Right forelimb (tissue), 1 donor: ENCODE results near the gene SLC25A38.

ENCODE experiments used
- DNase-seq: peaks from one replicate; pipeline ENCODE4 v3.0.0-alpha.2; 2018

Gene SLC25A38

DNA sequence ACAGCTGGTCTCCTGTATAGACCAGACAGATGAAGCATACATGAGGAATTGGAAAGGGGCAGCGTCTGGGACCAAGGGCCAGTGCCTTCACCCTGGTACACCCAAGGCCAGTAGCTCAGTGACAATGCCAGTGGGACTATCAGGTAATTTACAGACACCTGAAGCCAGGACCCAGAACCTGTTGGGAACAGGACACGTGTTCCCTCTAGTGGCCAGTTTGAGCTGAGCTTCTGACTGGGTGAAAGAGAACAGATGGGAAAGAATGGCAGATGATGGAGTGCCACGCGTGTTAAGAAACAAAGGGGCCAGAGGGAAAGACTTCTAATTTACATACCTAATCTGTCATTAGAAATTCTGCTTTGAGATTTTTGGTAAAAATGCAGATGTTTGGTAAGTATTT, 5.1 kb upstream of the SLC25A38 start:
- no peak for DNase-seq

DNA sequence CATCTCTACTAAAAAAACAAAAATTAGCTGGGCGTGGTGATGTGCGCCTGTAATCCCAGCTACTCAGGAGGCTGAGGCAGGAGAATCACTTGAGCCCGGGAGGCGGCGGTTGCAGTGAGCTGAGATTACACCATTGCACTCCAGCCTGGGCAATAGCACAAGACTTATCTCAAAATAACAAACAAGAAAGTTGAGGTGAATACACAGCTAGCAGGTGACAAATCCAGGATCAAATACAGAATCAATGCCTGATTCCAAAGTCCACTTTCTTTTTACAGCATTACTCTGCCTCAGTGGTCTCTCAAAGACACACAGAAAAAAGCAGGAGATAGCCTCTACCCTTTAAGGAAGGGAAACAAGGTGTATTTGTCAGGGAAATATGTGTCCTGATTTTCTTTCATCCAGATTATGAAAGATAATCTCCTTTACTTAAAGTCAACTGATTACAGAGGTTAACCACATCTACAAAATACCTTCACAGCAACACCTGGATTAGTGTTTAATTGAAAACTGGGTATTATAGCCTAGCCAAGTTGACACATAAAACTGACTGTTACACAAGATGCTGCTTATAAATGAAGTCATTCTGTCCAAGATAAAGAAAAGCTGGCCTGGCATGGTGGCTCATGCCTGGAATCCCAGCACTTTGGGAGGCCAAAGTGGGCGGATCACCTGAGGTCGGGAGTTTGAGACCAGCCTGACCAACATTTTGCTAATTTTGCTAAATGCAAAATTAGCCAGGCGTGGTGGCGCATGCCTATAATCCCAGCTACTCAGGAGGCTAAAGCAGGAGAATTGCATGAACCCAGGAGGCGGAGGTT, 4.0 kb upstream of the SLC25A38 start:
- DNase-seq, result no peak

DNA sequence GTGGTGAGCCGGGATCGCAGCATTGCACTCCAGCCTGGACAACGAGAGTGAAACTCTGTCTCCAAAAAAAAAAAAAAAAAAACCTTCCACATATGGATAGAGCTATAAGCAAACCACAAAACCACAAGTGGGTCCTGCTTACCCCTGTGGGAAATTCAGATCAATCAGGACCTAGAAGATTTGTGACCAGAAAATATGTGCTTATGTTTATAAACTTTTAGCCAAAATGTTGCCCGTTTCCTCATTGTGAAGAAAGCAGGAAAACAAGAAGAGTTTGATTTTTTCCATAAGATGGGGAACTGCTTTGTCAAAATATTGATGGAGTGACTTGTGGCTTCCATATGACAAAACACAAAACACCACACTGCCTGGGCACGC, 3.4 kb upstream of the SLC25A38 start:
- DNase-seq, result no peak

DNA sequence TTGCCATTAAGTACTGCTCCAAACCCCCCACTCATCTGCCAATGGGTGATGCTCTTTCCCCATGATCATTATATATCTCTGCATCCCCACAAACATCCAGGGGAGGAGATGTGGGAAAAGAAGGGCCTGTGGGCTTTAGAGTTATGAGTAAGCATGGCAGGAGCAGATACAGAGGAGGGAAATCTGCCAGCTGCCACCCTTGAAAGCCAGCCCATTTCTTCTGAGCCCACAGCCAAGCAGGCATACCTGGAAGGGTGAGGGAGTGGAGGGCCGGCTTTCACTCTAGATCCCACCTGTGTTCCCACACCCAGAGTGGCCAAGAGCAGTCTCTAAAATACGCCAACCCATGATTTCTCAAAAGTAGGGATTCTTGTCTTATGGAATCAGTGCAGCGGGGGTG, 1.7 kb upstream of the SLC25A38 start:
- no peak for DNase-seq

DNA sequence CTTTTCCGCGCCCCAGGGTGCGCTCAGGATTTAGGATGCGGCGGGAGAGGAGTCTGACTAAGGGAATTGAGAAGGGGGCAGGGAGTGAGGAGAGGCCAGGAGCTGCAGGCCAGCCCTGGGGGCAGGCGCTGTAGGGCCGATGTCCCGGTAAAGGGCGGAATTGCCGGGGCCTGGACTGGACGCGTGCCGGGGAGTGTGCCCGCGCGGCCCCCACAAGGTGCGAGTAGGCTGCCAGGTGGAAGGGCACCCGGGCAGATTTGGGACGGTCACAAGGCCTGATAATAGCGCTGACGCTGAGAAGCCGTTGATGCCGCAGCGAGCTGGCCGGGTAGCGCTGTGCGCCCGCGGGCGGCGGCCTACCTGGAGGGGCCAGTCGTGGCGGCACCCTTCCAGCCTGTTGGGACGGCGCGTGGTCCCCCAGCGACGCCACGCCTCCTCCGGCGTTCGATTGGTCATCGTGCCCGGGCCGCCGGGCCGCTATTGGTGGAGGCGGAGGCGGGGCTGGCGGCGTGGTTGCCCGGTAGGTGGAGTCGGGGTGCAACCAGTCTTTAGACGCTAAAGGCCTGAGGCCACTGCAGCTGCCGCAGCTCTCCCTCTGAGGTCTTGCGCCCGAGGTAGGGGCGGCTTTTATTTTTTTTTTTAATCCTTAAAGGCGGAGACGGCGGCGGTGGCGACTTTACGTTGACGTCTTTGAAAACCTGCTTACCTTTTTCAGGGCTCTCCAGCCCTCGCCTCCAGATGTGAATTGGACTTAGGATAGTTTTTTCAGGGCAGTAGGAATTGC, 903 bp downstream of the SLC25A38 start:
- peak; percentile 94 for DNase-seq

DNA sequence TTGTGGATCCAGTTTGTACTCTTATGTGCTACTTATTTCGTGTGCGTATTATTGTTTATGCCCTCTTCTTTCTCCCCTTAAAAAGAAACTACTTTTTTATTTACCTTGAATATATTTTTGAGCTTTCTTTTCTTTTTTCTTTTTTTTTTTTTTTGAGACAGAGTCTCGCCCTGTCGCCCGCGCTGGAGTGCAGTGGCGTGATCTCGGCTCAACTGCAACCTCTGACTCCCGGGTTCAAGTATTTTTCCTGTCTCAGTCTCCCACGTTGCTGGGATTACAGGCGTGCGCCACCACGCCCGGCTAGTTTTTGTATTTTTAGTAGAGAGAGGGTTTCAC, 1.5 kb downstream of the SLC25A38 start:
- DNase-seq, result no peak

DNA sequence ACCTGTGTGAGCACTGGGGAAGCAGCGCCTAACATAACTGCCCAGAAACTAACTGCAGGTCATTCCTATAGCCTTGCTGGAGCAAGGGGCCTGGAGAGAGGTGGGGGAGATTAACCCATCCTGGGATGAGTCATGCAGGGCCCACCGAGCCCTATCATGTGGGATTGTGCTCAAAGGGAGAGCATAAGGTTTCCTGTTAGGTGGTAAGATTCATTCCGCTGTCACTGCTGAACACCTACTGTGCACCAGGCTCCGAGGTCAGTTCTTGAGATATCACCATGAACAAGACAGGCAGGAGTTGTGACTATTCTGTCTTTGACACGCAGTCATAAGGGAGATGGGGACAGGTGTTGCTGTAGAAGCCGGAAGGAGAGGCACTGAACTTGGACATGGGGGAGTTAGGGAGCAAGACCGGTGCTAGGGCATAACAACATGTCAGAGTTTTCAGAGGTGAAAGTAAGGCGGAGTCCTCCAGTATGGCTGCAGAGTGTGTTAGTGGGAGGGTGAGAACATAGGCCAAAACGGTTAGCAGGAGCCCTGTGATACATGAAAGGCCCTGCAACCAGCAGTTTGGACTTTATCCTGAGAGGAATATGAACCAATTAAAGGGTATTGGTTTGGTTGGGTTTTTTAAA, 2.4 kb downstream of the SLC25A38 start:
- DNase-seq, result no peak

DNA sequence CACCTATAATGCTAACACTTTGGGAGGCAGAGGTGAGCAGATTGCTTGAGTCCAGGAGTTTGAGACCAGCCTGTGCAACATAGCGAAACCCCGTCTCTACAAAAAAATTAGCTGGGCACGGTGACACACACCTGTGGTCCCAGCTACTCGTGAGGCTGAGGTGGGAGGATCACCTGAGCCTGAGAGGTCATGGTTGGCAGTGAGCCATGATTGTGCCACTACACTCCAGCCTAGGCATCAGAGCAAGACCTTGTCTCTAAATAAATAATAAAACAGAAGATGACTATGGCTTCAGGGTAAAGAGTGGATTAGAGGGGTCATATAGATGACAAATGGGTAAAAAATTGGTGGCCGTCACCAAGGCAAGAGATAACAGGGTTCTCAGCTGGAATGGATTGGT, 3.1 kb downstream of the SLC25A38 start:
- no peak for DNase-seq

DNA sequence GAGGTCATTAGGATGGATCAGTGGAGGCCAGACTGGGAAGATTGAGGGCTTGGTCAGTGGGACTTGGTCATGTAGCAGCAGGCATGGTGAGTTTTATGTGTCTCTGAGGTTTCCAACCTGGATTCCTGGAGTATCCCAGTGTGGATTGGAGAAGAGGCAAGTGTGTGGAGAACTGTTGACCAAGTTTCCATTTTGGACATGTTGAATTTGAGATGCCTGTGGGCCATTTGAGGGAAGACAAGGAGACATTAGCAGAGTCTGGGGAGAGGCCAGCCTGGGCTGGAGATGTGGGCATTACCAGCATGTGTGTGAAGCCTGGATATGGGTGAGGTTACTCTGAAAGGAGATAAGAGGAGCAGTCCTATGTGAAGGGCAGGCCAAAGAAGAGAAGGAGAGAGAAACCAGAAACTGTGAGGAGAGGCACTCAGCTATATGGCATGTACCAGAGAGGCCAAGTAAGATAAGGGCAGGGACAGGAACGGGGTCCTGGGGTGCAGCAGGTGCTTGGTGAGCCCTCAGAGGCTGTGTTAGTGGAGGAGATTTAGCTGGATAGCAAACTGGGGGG, 4.3 kb downstream of the SLC25A38 start:
- no peak for DNase-seq

DNA sequence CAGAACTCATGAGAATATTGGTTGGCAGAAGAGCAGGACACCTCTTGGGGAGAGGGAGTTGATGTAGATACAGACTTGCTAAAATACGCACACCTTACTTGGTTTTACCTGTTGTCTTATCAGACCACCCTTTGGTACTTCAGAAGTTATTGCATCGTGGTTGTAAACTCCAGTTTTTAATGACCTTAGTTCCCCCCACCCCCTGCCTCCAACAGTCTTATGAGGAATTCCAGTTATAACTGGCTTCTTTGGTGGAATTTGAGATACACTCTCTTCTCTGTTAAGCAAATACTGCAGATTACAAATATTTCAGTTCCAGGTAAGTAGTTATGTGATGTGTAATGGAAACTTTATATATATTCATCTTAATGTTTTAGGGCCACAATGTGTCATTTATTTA, 5.0 kb downstream of the SLC25A38 start:
- no peak for DNase-seq

DNA sequence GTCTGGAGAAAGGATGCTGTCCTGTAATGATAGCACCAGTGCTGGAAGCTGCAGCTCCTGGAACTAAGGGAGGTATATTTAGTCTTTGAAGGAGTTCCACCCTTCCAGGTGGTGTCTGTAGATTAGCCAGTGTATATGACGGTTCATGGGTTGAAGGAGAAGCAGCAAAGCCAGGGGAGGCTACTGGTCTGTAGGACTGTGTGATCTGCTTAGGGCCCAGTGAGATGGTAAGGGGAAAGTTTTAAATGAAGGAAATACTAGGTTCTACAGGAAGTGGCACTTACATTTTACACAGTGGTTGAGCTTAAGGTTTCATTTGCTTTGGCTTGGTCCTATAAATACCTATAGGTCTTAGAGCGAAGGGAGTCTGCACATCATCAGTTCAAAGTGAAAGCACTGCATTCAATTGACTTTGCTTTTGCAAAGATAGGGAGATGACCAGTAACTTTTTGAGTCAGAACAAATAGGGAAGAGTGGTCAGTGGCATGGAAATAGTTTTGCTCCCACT, 5.6 kb downstream of the SLC25A38 start:
- DNase-seq, result no peak

DNA sequence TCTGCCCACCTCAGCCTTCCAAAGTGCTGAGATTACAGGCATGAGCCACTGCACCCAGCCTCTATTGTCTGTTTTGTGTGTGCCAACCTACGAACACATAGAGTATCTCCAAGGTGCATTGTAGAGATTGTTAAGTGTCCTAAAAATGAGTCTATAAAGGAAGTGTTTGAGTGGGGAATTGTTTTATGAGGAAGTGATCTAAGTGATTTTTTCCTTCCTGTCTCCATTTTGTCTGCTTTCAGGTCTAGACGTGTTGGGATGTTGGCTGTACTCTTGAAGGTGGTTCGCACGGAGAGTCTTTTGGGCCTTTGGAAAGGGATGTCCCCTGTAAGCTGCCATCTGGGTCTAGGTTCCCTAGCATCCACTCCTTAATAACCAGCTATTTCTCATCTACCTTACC, 7.0 kb downstream of the SLC25A38 start:
- DNase-seq, result no peak

DNA sequence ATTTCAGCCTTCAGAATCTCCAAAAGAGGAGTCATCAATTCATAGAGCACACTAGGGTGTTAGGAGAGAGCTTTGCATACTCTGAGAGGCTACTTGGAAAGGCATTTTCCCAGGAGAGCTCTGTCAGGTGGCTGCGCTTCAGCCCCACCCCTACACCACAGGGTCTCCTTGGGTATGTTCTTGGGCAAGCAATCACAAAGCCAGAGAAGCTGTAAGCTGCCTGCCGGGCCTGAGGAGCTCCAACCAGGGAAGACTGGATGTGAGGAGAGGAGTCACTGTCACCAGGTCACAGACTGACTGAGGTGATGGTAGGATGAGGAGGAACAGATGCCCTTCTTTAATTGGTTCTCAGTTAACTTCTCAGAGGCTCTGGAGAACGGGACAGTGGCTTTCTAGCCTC, 13.5 kb downstream of the SLC25A38 start:
- DNase-seq, result no peak

DNA sequence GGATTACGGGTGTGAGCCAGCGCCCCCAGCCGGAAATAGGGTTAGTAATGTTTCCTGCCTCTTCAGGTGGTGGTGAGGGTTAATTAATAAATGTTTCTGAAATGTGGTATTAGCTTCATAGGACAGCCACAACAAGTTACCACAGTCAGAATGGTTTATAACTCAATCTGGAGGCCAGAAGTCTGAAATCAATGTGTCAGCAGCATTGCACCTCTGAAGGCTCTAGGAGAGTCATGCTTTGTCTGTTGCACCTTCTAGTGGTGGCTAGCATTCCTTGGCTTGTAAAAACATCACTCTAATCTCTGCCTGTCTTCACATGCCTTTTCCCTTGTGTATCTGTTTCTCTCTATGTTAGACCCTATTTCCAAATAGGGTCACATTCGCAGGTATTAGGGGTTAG, 15.5 kb downstream of the SLC25A38 start:
- no peak for DNase-seq

DNA sequence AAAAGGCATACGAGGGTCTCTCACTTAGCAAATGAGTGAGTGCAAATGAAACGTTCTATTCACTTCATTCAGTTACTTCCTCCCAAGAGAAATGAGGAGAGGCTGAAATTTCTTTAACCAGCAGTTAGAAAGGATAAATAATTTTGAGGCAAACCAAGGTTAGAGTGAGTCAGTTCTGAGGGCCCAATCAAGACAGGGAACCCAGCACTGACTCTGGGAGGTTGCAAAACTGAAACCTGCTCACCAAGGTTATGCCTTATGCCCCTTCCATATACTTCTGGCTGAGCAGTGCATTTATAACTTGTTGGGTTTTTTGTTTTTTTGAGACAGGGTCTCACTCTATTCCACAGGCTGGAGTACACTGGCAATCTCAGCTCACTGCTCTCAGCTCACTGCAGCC, 18.8 kb downstream of the SLC25A38 start:
- no peak for DNase-seq

DNA sequence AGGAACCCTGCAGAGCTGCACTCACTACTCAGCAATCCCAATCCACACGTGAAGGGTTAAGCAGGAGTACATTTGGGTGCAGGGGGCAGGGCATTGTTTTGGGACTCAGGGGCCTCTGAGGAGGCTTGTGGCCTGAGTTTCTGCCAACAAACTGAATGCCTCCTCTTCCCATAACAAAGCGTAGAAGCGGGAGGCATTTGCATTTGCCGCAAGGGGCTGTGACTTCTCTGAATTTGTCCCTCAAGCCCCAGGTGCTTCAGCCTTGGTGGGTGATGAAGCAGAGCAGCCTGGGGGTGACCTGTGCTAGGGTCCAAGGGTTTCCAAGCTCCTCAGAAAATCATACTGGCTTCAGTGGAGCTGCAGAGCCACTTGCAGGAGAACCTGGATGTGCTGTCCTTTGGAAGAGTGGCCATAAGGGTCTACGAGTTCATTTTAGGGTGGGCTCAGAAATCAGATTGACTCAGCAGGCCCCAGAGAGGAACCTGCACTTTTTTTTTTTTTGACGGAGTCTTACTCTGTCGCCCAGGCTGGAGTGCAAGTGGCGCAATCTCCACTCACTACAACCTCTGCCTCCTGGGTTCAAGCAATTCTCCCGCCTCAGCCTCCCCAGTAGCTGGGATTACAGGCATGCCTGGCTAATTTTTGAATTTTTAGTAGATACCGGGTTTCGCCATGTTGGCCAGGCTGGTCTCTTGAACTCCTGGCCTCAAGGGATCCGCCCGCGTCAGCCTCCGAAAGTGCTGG, 21.9 kb downstream of the SLC25A38 start:
- no peak for DNase-seq

DNA sequence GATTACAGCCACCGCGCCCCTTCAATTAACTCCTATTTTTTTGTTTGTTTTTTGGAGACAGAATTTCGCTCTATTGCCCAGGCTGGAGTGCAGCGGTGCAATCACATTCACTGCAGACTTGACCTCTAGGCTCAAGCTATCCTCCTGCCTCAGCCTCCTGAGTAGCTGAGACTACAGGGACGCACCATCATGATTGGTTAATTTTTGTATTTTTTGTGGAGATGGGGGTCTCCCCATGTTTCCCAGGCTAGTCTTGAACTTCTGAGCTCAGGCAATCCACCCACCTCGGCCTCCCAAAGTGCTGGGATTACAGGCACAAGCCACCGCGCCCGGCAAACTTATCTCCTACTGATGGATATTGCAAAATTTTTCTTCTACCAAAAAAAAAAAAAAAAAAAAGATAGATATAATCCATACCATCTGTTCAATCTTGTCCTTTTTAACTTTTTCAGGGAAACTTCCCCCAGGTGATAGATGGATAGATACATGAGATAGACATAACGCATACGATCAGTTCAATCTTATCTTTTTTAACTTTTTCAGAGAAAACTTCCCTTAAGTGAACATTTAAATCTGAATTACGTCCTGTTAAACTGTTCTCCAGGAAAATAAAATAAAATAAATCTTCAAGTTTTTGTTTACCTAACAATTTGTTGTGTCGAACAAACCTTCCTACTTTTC, 22.7 kb downstream of the SLC25A38 start:
- no peak for DNase-seq

DNA sequence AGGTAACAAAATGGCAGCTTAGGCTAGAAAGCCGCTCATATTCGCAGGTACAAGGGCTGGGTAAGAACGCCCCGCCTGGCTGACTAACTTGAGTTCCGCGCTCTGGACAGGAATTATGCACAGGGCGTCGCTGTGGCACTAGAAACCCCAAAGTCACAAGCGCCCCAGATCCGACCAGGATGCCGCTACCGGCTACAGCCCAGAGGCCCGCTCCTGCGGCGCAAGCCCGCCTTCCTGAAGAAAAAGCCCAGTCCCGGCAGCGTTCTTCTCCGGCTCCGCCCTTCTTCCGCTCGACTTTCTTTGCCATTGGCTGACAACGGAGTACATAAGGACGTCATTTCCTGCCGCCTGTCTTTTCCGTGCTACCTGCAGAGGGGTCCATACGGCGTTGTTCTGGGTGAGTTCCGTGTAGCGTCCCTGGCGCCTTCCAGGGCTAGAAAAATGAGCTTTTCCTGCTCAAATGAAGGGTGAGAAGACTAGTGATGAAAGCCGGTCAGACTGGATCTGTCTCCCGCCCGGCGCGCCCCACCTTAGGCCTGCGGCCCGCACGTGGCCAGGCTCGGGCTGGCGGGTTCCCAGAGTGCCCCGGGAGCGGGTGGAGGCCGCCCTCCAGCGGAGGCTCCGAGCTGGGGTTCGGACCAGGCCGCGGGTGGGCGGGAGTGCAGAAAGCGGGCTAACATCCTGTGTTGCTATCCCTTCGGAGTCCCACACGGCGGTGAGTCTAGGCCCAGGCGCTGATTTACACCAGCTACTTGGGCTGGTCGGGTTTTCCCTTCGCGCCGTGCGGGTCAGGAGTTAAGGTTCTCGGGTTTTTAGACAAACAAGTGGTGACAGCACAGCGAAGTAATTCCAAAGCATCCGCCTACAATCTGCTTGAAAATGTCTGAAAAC, 23.4 kb downstream of the SLC25A38 start, which contains the start of gene RPSA:
RPSA (plus strand) TSS at position 353 of the 891 bp plus-strand sequence. CDS start 934 bp downstream, outside the sequence.
- peak; percentile 95 for DNase-seq

DNA sequence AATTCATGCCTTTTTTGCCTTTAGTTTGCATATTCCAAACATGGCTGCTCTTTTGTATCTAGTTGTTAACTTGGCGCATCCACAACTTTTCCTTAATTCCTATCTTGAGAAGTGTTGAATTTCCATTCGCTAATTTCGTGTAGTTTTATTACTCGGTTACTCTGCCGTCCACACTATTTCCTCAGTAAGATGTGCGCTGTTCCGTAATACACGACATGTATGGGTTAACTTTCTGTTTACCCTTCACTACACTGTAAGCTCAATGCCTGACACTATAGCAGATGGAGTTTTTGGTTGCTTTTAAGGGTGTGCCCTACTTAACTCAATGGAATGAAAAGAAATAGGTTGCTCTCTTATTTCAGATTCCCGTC, 24.1 kb downstream of the SLC25A38 start:
- DNase-seq, result no peak

DNA sequence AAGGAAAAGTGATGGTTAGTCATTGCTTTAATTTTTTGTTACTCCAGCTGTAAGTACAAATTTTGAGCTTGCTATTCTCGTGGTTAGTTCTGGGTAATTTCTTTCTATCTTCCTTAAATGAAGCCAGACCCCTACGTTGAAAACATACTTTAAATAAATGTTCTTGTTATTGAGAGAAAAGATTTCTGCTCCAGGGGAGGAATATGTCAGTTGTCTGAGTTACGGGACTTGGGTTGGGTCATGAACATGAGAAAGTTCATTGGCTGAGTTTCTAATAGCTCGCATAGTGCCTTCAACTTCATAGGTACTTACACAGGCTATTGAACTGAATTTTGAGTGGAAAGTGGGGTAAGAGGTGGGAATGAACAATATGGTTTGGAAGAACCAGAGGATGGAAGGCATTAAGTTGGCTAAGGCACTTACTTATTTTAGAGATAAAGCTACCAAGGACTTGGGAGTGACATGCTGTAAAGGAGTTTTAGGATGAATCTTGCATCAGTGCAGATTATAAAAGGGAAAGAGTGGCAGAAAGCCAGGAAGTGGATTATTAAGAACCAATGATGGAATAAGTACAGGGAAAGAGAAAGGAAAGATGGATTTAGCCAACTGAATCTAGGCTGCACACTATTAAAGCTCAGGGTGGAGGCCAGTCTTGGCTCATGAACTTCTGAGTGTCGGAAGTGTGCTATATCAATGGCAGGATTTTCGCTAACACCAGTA, 24.8 kb downstream of the SLC25A38 start:
- DNase-seq, result no peak
